GM10266 (cell line): Measurements from ENCODE around the gene CATSPER3.

Source experiments
- DNase-seq: peaks from one replicate; pipeline ENCODE4 v3.0.0; 2012; ENCODE audit errors: extremely low spot score
- CTCF ChIP-seq: IDR thresholded peaks from 2 replicates; pipeline ENCODE4 v1.5.1; 2012; ENCODE audit warnings: mild to moderate bottlenecking, low read depth; ENCODE audit not compliant: control insufficient read depth, insufficient read depth; ENCODE audit errors: missing control alignments

Gene CATSPER3

GRCh38 chr5:135013947-135014570 lies 46.4 kb downstream of the CATSPER3 start:
- DNase-seq: no peak
- no peak for TF ChIP-seq CTCF

GRCh38 chr5:135015942-135016341 lies 48.2 kb downstream of the CATSPER3 start:
- TF ChIP-seq CTCF: no peak
- DNase-seq: no peak

- DNase-seq: no peak
- TF ChIP-seq CTCF: no peak
Measured at GRCh38 chr5:135016861-135017290, 49.2 kb downstream of the CATSPER3 start.

GRCh38 chr5:135018457-135018856 lies 50.8 kb downstream of the CATSPER3 start:
- DNase-seq: no peak
- TF ChIP-seq CTCF: no peak

- TF ChIP-seq CTCF: no peak
- no peak for DNase-seq
Measured at GRCh38 chr5:135019314-135019713, 51.6 kb downstream of the CATSPER3 start.

- no peak for DNase-seq
- no peak for TF ChIP-seq CTCF
Measured at GRCh38 chr5:135020111-135020895, 52.6 kb downstream of the CATSPER3 start.
